CD4-positive, alpha-beta T cell treated with Interferon gamma for 1 hour (primary cell): ENCODE data around the gene CNTRL.
A peak's percentile ranks its signal among the peaks of the same experiment; 100 is the strongest.
"Not testable (repeated sequence)": the region's sequence is repeated elsewhere in the genome, so short reads cannot be mapped to it uniquely, and the experiment has no call there.

Source experiments
- DNase-seq: peaks from one replicate; pipeline ENCODE4 v3.0.0-alpha.2; 2020

Gene CNTRL

GRCh38 chr9:121133104-121133816, 58.5 kb downstream of the CNTRL start:
- DNase-seq: peak; percentile 76

- DNase-seq: no peak
These were observed 60.9 kb downstream of the CNTRL start for GRCh38 chr9:121135642-121136041.

GRCh38 chr9:121138561-121138960, 63.8 kb downstream of the CNTRL start:
- no peak for DNase-seq

- no peak for DNase-seq
These were observed 64.2 kb downstream of the CNTRL start for GRCh38 chr9:121138973-121139372.

- no peak for DNase-seq
These were observed 65.4 kb downstream of the CNTRL start for GRCh38 chr9:121140162-121140561.

- no peak for DNase-seq
These were observed 66.6 kb downstream of the CNTRL start for GRCh38 chr9:121141306-121141705.

- DNase-seq: no peak
These were observed 67.0 kb downstream of the CNTRL start for GRCh38 chr9:121141706-121142105.

GRCh38 chr9:121143771-121144170, 69.0 kb downstream of the CNTRL start:
- DNase-seq: no peak

- DNase-seq: no peak
These were observed 69.7 kb downstream of the CNTRL start for GRCh38 chr9:121144482-121144881.

- DNase-seq: no peak
These were observed 75.4 kb downstream of the CNTRL start for GRCh38 chr9:121150188-121150587.

GRCh38 chr9:121153642-121154041, 78.9 kb downstream of the CNTRL start:
- no peak for DNase-seq

GRCh38 chr9:121154782-121155181, 80.0 kb downstream of the CNTRL start:
- DNase-seq: no peak

- no peak for DNase-seq
These were observed 81.5 kb downstream of the CNTRL start for GRCh38 chr9:121156263-121156731.

- no peak for DNase-seq
These were observed 83.2 kb downstream of the CNTRL start for GRCh38 chr9:121157939-121158338.

GRCh38 chr9:121160025-121160424, 85.3 kb downstream of the CNTRL start:
- no peak for DNase-seq

- DNase-seq: no peak
These were observed 93.3 kb downstream of the CNTRL start for GRCh38 chr9:121168052-121168451.

- DNase-seq: no peak
These were observed 94.4 kb downstream of the CNTRL start for GRCh38 chr9:121169094-121169601.

- no peak for DNase-seq
These were observed 96.5 kb downstream of the CNTRL start for GRCh38 chr9:121171236-121171635.

GRCh38 chr9:121172726-121173487, 98.2 kb downstream of the CNTRL start:
- no peak for DNase-seq

GRCh38 chr9:121173501-121173900, 98.7 kb downstream of the CNTRL start:
- no peak for DNase-seq

GRCh38 chr9:121178676-121179372, 104.1 kb downstream of the CNTRL start:
- no peak for DNase-seq

- not testable (repeated sequence) for DNase-seq
These were observed 104.6 kb downstream of the CNTRL start for GRCh38 chr9:121179373-121179721.

- DNase-seq: no peak
These were observed 105.4 kb downstream of the CNTRL start for GRCh38 chr9:121179930-121180681.
